CD4-positive, alpha-beta T cell (primary cell): ENCODE results near the gene JAG1. TPM values are rescaled to one million over a fixed set of nuclear protein-coding genes. Genes with fewer than 3 reads are reported as not detected.

Experiments
- ATAC-seq: fragments of 200-7000 bp; cut with Tn5 transposase; one replicate; pipeline ENCODE4 v1.10.0; 2022; ENCODE audit warnings: mild to moderate bottlenecking; ENCODE audit not compliant: poor library complexity
- CTCF ChIA-PET: fragments of 350-600 bp; sonication (Branson Sonifier 250); formaldehyde crosslinking; loops from one replicate; lab custom pipeline; 2021; ENCODE audit warnings: antibody characterized with exemption, inconsistent platforms; lab: Charles Lee
- POLR2A ChIA-PET: fragments of 350-600 bp; sonication (Branson Sonifier 250); formaldehyde crosslinking; loops from one replicate; lab custom pipeline; 2021; ENCODE audit warnings: antibody characterized with exemption, inconsistent platforms; lab: Charles Lee
- DNase-seq, 14 experiments: peaks; one replicate each; pipeline ENCODE4 v3.0.0-alpha.2; 2013 to 2020; ENCODE audit warnings: mixed read lengths in 2 of 14
- H3K27ac ChIP-seq, 2 donors: one replicate each; pipeline versions ENCODE4 v1.5.1 to v1.7.0; 2013; ENCODE audit warnings: low read length in 2 of 2, low read depth in 1 of 2, mild to moderate bottlenecking in 1 of 2
- H3K27me3 ChIP-seq, 2 experiments: 1 replicate in 1 of 2; 2 replicates in 1 of 2; pipeline versions ENCODE4 v1.6.1 to v1.7.0; 2013; ENCODE audit warnings: low read length in 2 of 2, control low read depth in 1 of 2, mild to moderate bottlenecking in 1 of 2, moderate library complexity in 1 of 2; ENCODE audit not compliant: insufficient read depth in 2 of 2, control insufficient read depth in 1 of 2
- H3K36me3 ChIP-seq: one replicate; pipeline ENCODE4 v1.6.1; 2013; ENCODE audit warnings: low read length, control low read depth; ENCODE audit not compliant: insufficient read depth
- H3K4me1 ChIP-seq: one replicate; pipeline ENCODE4 v1.6.1; 2013; ENCODE audit warnings: low read length, control low read depth; ENCODE audit not compliant: insufficient read depth
- H3K4me3 ChIP-seq: one replicate; pipeline ENCODE4 v1.5.1; 2013; ENCODE audit warnings: mild to moderate bottlenecking, low read length, moderate library complexity
- H3K9me3 ChIP-seq, 2 experiments: 1 replicate in 1 of 2; 2 replicates in 1 of 2; pipeline versions ENCODE4 v1.6.1 to v1.7.0; 2013; ENCODE audit warnings: low read length in 2 of 2, mild to moderate bottlenecking in 2 of 2, control low read depth in 1 of 2, moderate library complexity in 1 of 2; ENCODE audit not compliant: control insufficient read depth in 1 of 2, insufficient read depth in 1 of 2
- H3K27ac Mint-ChIP-seq: one replicate; pipeline ENCODE4 v1.8.0; 2020; ENCODE audit warnings: mixed read lengths
- H3K27me3 Mint-ChIP-seq: one replicate; pipeline ENCODE4 v1.8.0; 2021; ENCODE audit warnings: mixed read lengths
- H3K36me3 Mint-ChIP-seq: one replicate; pipeline ENCODE4 v1.8.0; 2021; ENCODE audit warnings: low read depth, mixed read lengths
- H3K4me1 Mint-ChIP-seq: one replicate; pipeline ENCODE4 v1.8.0; 2021; ENCODE audit warnings: low read depth, mixed read lengths
- H3K4me3 Mint-ChIP-seq: one replicate; pipeline ENCODE4 v1.8.0; 2020; ENCODE audit warnings: mild to moderate bottlenecking, mixed read lengths
- H3K9me3 Mint-ChIP-seq: one replicate; pipeline ENCODE4 v1.8.0; 2020; ENCODE audit warnings: mixed read lengths
- CTCF ChIP-seq: fragments of 200-600 bp; IDR thresholded peaks from one replicate; pipeline ENCODE4 v1.8.0; 2022; ENCODE audit warnings: antibody characterized with exemption, mild to moderate bottlenecking
- intact Hi-C, 2 experiments: fragments of 100-400 bp; cut with DNase I in 1 of 2; cut with micrococcal nuclease in 1 of 2; formaldehyde crosslinking; loops; one replicate each; pipeline versions ENCODE4 v1.15.1 to v1.9.0; 2023 to 2025; cut with DNase I, micrococcal nuclease
- total RNA-seq, 174 experiments: library from RNA in 2 of 174; stranded (reverse) in 2 of 174; gene quantifications; one replicate each; pipeline ENCODE4 v1.2.3 and lab custom pipeline; 2021 to 2026

The JAG1 gene
- total RNA-seq, 2 experiments from 2014 or later, result 0.77 to 1.2 TPM

GRCh38 chr20:10671221-10671918 lies 2.4 kb downstream of the JAG1 start:
- Mint-ChIP-seq H3K4me3 (peak overlapping the region; percentile 45), H3K9me3 (no peaks in the 10 kb centered on the region), H3K4me1 (peaks cover 34% of the 10 kb centered on the region), H3K36me3 (no peaks in the 10 kb centered on the region), H3K27me3 (peaks cover 66% of the 10 kb centered on the region), H3K27ac (no peak overlapping the region)
- ChIA-PET POLR2A (no interaction called here), CTCF (no interaction called here)
- intact Hi-C loops, result no loop called here
- no peak for TF ChIP-seq CTCF
- H3K9me3 ChIP-seq, result peaks cover 0 to 18% of the 10 kb centered on the region in 2 experiments
- H3K27ac ChIP-seq, result no peak overlapping the region
- ATAC-seq, result peak; percentile 50
- H3K4me1 ChIP-seq, result peaks cover 33% of the 10 kb centered on the region
- H3K36me3 ChIP-seq, result no peaks in the 10 kb centered on the region
- H3K27me3 ChIP-seq, result peaks cover 46 to 56% of the 10 kb centered on the region in 2 experiments
- peak overlapping the region; percentile 48 for H3K4me3 ChIP-seq
- peak in 4 of 14 experiments; percentile 13 to 71 (median 48) for DNase-seq

GRCh38 chr20:10670501-10671220 lies 3.1 kb downstream of the JAG1 start:
- H3K27ac ChIP-seq, result no peak overlapping the region
- Mint-ChIP-seq H3K4me1 (peaks cover 34% of the 10 kb centered on the region), H3K27me3 (peaks cover 66% of the 10 kb centered on the region), H3K36me3 (no peaks in the 10 kb centered on the region), H3K4me3 (peak overlapping the region; percentile 6), H3K27ac (no peak overlapping the region), H3K9me3 (no peaks in the 10 kb centered on the region)
- ChIA-PET POLR2A (no interaction called here), CTCF (no interaction called here)
- no peaks in the 10 kb centered on the region for H3K36me3 ChIP-seq
- no peak for DNase-seq
- peaks cover 0 to 18% of the 10 kb centered on the region in 2 experiments for H3K9me3 ChIP-seq
- H3K4me3 ChIP-seq, result no peak overlapping the region
- intact Hi-C loops, result no loop called here
- H3K4me1 ChIP-seq, result peaks cover 33% of the 10 kb centered on the region
- no peak for TF ChIP-seq CTCF
- no peak for ATAC-seq
- peaks cover 41 to 53% of the 10 kb centered on the region in 2 experiments for H3K27me3 ChIP-seq

- H3K36me3 Mint-ChIP-seq, result no peaks in the 10 kb centered on the region
- TF ChIP-seq CTCF, result no peak
- H3K36me3 ChIP-seq, result no peaks in the 10 kb centered on the region
- intact Hi-C loops, result no loop called here
- ATAC-seq (no peak), DNase-seq (no peak)
- H3K27ac ChIP-seq, result no peak overlapping the region
- POLR2A ChIA-PET, result no interaction called here
- no peak overlapping the region for H3K27ac Mint-ChIP-seq
- no peaks in the 10 kb centered on the region for H3K9me3 Mint-ChIP-seq
- H3K4me1 ChIP-seq, result peaks cover 32% of the 10 kb centered on the region
- no peak overlapping the region for H3K4me3 ChIP-seq
- H3K27me3 ChIP-seq, result peaks cover 36 to 46% of the 10 kb centered on the region in 2 experiments
- H3K4me3 Mint-ChIP-seq, result peak overlapping the region; percentile 6
- peaks cover 30% of the 10 kb centered on the region for H3K4me1 Mint-ChIP-seq
- CTCF ChIA-PET, result no interaction called here
- peaks cover 65% of the 10 kb centered on the region for H3K27me3 Mint-ChIP-seq
- H3K9me3 ChIP-seq, result peaks cover 0 to 18% of the 10 kb centered on the region in 2 experiments
Measured at GRCh38 chr20:10669843-10670446, 3.9 kb downstream of the JAG1 start.
